MCF 10A (cell line): ENCODE data around the gene PKIB. TPM values are rescaled to one million over a fixed set of nuclear protein-coding genes. Genes with fewer than 3 reads are reported as not detected.

Experiments
- BruUV-seq: library from RNA; stranded (reverse); fragments of 400-500 nt; replicated peaks from 2 replicates; lab custom pipeline; 2021; lab: Mats Ljungman, UMichigan
- CTCF ChIA-PET: fragments of 300-600 bp; sonication (Branson Sonifier 250); formaldehyde crosslinking; extraction: SDS; loops from one replicate; lab custom pipeline; 2021; ENCODE audit warnings: antibody characterized with exemption, inconsistent platforms; lab: Yijun Ruan, JAX
- POLR2A ChIA-PET: fragments of 300-600, 350-650 bp; sonication (Branson Sonifier 250); formaldehyde crosslinking; extraction: SDS; loops from one replicate; lab custom pipeline; 2020; ENCODE audit warnings: antibody characterized with exemption, inconsistent platforms; lab: Yijun Ruan, JAX
- DNase-seq: peaks from one replicate; pipeline ENCODE4 v3.0.0-alpha.2; 2018; ENCODE audit not compliant: unreplicated experiment
- H3K27ac Mint-ChIP-seq: one replicate; pipeline ENCODE4 v1.8.0; 2022; ENCODE audit warnings: mild to moderate bottlenecking, low read depth, mixed read lengths; ENCODE audit not compliant: unreplicated experiment
- H3K27me3 Mint-ChIP-seq: one replicate; pipeline ENCODE4 v1.8.0; 2022; ENCODE audit warnings: mixed read lengths; ENCODE audit not compliant: insufficient read depth, unreplicated experiment
- H3K36me3 Mint-ChIP-seq: one replicate; pipeline ENCODE4 v1.8.0; 2022; ENCODE audit warnings: mild to moderate bottlenecking, moderate library complexity, mixed read lengths; ENCODE audit not compliant: insufficient read depth, unreplicated experiment
- H3K4me1 Mint-ChIP-seq: one replicate; pipeline ENCODE4 v1.8.0; 2022; ENCODE audit warnings: mixed read lengths; ENCODE audit not compliant: insufficient read depth, unreplicated experiment
- H3K4me3 Mint-ChIP-seq: one replicate; pipeline ENCODE4 v1.8.0; 2022; ENCODE audit warnings: mild to moderate bottlenecking, moderate library complexity, mixed read lengths; ENCODE audit not compliant: unreplicated experiment
- H3K9me3 Mint-ChIP-seq: one replicate; pipeline ENCODE4 v1.8.0; 2022; ENCODE audit warnings: mixed read lengths; ENCODE audit not compliant: unreplicated experiment
- CTCF ChIP-seq: fragments of 200-600 bp; IDR thresholded peaks from one replicate; pipeline ENCODE4 v1.8.0; 2022; ENCODE audit warnings: antibody characterized with exemption, mild to moderate bottlenecking; ENCODE audit not compliant: unreplicated experiment
- intact Hi-C: fragments of 100-400 bp; cut with micrococcal nuclease; formaldehyde crosslinking; loops from 2 replicates; pipeline ENCODE4 v1.14.1; 2022
- total RNA-seq: library from RNA; stranded (reverse); gene quantifications from 2 replicates; pipeline ENCODE4 v1.2.3, GENCODE V29; 2022

The PKIB gene
- total RNA-seq, 1 experiment from 2014 or later: 6.0 TPM

- Mint-ChIP-seq H3K9me3 (peaks cover 12% of the 10 kb centered on the region), H3K27me3 (no peaks in the 10 kb centered on the region), H3K36me3 (no peaks in the 10 kb centered on the region), H3K27ac (no peak overlapping the region), H3K4me3 (no peak overlapping the region), H3K4me1 (peaks cover 16% of the 10 kb centered on the region)
- ChIA-PET CTCF (interaction anchor here (0.6 to 2.9 kb wide), 4 partner anchors 33 to 202 kb away, joined by 3 to 12 read pairs (median 6); partner anchors contain the start of gene PKIB), POLR2A (no interaction called here)
- intact Hi-C loops: no loop called here
- no peak for TF ChIP-seq CTCF
- no TSS peak for BruUV-seq
- DNase-seq: no peak
These were observed 84.4 kb downstream of the PKIB start for GRCh38 chr6:122694602-122695001.

- ChIA-PET POLR2A (interaction anchor here (0.8 to 1.6 kb wide), 3 partner anchors 19 to 131 kb away, joined by 3 to 4 read pairs (median 3); partner anchors contain the start of gene SMPDL3A), CTCF (interaction anchor here (0.6 to 2.9 kb wide), 4 partner anchors 19 to 203 kb away, joined by 3 to 12 read pairs (median 6); partner anchors contain the start of gene PKIB)
- Mint-ChIP-seq H3K27me3 (no peaks in the 10 kb centered on the region), H3K4me1 (peaks cover 16% of the 10 kb centered on the region), H3K4me3 (no peak overlapping the region), H3K36me3 (no peaks in the 10 kb centered on the region), H3K27ac (no peak overlapping the region), H3K9me3 (peaks cover 6% of the 10 kb centered on the region)
- BruUV-seq: no TSS peak
- TF ChIP-seq CTCF: no peak
- intact Hi-C loops: no loop called here
- no peak for DNase-seq
These were observed 85.0 kb downstream of the PKIB start for GRCh38 chr6:122695188-122695587.

- Mint-ChIP-seq H3K4me3 (no peak overlapping the region), H3K36me3 (no peaks in the 10 kb centered on the region), H3K27ac (peak overlapping the region; percentile 39), H3K9me3 (no peaks in the 10 kb centered on the region), H3K4me1 (peaks cover 16% of the 10 kb centered on the region), H3K27me3 (no peaks in the 10 kb centered on the region)
- peak; percentile 60 for DNase-seq
- intact Hi-C loops: no loop called here
- POLR2A ChIA-PET: interaction anchor here (1.1 to 1.6 kb wide), 2 partner anchors 20 to 132 kb away, joined by 3 to 4 read pairs; no protein-coding TSS in a partner anchor
- no peak for TF ChIP-seq CTCF
- BruUV-seq: no TSS peak
- CTCF ChIA-PET: interaction anchor here (0.6 to 2.9 kb wide), 5 partner anchors 22 to 1739 kb away, joined by 3 to 12 read pairs (median 3); partner anchors contain the start of gene PKIB
These were observed 85.9 kb downstream of the PKIB start for GRCh38 chr6:122696079-122696478.

GRCh38 chr6:122696853-122697252 lies 86.6 kb downstream of the PKIB start:
- intact Hi-C loops: no loop called here
- H3K27ac Mint-ChIP-seq: no peak overlapping the region
- H3K27me3 Mint-ChIP-seq: no peaks in the 10 kb centered on the region
- ChIA-PET POLR2A (no interaction called here), CTCF (interaction anchor here (0.6 to 1.2 kb wide), 4 partner anchors 21 to 1738 kb away, joined by 3 read pairs; no protein-coding TSS in a partner anchor)
- no TSS peak for BruUV-seq
- peaks cover 16% of the 10 kb centered on the region for H3K4me1 Mint-ChIP-seq
- peak; percentile 84 for DNase-seq
- TF ChIP-seq CTCF: no peak
- no peak overlapping the region for H3K4me3 Mint-ChIP-seq
- no peaks in the 10 kb centered on the region for H3K9me3 Mint-ChIP-seq
- H3K36me3 Mint-ChIP-seq: no peaks in the 10 kb centered on the region
